Measurements from ENCODE around the gene CAMK2D.

The CAMK2D gene

GRCh38 chr4:113405874-113406722 lies 355.4 kb downstream of the CAMK2D start:
- Histone ChIP-seq H3K27ac (ENCODE audit: low read length) (no peak overlapping the region), H3K4me1 (ENCODE audit: insufficient read depth, low read length) (no peaks in the 10 kb centered on the region), H4K20me1 (ENCODE audit: insufficient read depth, low read length) (no peaks in the 10 kb centered on the region), H3K27me3 (ENCODE audit: insufficient read depth, low read length, poor library complexity) (peaks cover 14% of the 10 kb centered on the region), H3K36me3 (ENCODE audit: insufficient read depth, low read length) (no peaks in the 10 kb centered on the region), H3K4me2 (ENCODE audit: insufficient read depth, low read length) (no peak overlapping the region), H3K9ac (ENCODE audit: low read depth, low read length) (no peak overlapping the region), H3K9me3 (ENCODE audit: insufficient read depth, low read length, severe bottlenecking) (no peaks in the 10 kb centered on the region), H3K79me2 (ENCODE audit: insufficient read depth, low read length) (no peaks in the 10 kb centered on the region), H3K4me3 (ENCODE audit: low read depth in 1 of 2, low read length in 2 of 2) (no peak overlapping the region), H2AFZ (ENCODE audit: low read depth, low read length) (no peak overlapping the region)
- ATAC-seq (ENCODE audit: insufficient read depth, low read depth) (no peak), DNase-seq (no peak)
- TF ChIP-seq CTCF (IDR thresholded peaks at IDR 0.05; ENCODE audit: borderline replicate concordance, extremely low read depth, low read length, poor library complexity, severe bottlenecking) (no peak), EZH2 (IDR thresholded peaks at IDR 0.05; ENCODE audit: borderline replicate concordance, low read depth, low read length, severe bottlenecking) (no peak)

DNA sequence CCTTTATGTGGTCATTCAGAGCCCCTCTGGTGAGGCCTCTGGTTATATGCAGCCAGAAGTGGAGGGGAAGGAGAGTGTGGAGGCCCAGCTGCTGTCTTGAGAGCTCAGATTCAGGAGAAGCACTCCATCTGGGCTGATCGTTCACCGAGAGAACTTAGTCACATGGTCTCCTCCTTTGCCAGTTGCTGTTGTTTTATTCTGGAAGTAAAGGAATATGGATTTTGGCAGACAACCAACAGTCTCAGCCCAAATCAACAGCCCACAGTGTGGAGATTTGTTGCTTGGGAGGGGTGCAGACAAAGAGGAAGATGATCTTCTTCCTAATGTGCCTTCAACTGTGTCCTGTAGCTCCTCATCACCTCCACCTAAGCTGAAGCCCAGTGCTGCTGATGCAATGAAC lies 356.7 kb downstream of the CAMK2D start:
- no peak for ATAC-seq (ENCODE audit: insufficient read depth, low read depth)
- Histone ChIP-seq H3K36me3 (ENCODE audit: insufficient read depth, low read length) (no peaks in the 10 kb centered on the region), H3K4me2 (ENCODE audit: insufficient read depth, low read length) (no peak overlapping the region), H3K4me1 (ENCODE audit: insufficient read depth, low read length) (no peaks in the 10 kb centered on the region), H3K4me3 (ENCODE audit: low read depth in 1 of 2, low read length in 2 of 2) (no peak overlapping the region), H3K9ac (ENCODE audit: low read depth, low read length) (no peak overlapping the region), H2AFZ (ENCODE audit: low read depth, low read length) (no peak overlapping the region), H3K9me3 (ENCODE audit: insufficient read depth, low read length, severe bottlenecking) (no peaks in the 10 kb centered on the region), H4K20me1 (ENCODE audit: insufficient read depth, low read length) (no peaks in the 10 kb centered on the region), H3K79me2 (ENCODE audit: insufficient read depth, low read length) (no peaks in the 10 kb centered on the region), H3K27ac (ENCODE audit: low read length) (no peak overlapping the region), H3K27me3 (ENCODE audit: insufficient read depth, low read length, poor library complexity) (peaks cover 11% of the 10 kb centered on the region)
- TF ChIP-seq EZH2 (IDR thresholded peaks at IDR 0.05; ENCODE audit: borderline replicate concordance, low read depth, low read length, severe bottlenecking) = no peak
- TF ChIP-seq CTCF (IDR thresholded peaks at IDR 0.05; ENCODE audit: borderline replicate concordance, extremely low read depth, low read length, poor library complexity, severe bottlenecking) = no peak
- DNase-seq = no peak

- Histone ChIP-seq H3K36me3 (ENCODE audit: insufficient read depth, low read length) (no peaks in the 10 kb centered on the region), H2AFZ (ENCODE audit: low read depth, low read length) (no peak overlapping the region), H3K27me3 (ENCODE audit: insufficient read depth, low read length, poor library complexity) (peaks cover 11% of the 10 kb centered on the region), H3K4me3 (ENCODE audit: low read depth in 1 of 2, low read length in 2 of 2) (no peak overlapping the region), H4K20me1 (ENCODE audit: insufficient read depth, low read length) (no peaks in the 10 kb centered on the region), H3K79me2 (ENCODE audit: insufficient read depth, low read length) (no peaks in the 10 kb centered on the region), H3K9me3 (ENCODE audit: insufficient read depth, low read length, severe bottlenecking) (no peaks in the 10 kb centered on the region), H3K4me1 (ENCODE audit: insufficient read depth, low read length) (no peaks in the 10 kb centered on the region), H3K4me2 (ENCODE audit: insufficient read depth, low read length) (no peak overlapping the region), H3K9ac (ENCODE audit: low read depth, low read length) (no peak overlapping the region), H3K27ac (ENCODE audit: low read length) (no peak overlapping the region)
- no peak for TF ChIP-seq EZH2 (IDR thresholded peaks at IDR 0.05; ENCODE audit: borderline replicate concordance, low read depth, low read length, severe bottlenecking)
- no peak for TF ChIP-seq CTCF (IDR thresholded peaks at IDR 0.05; ENCODE audit: borderline replicate concordance, extremely low read depth, low read length, poor library complexity, severe bottlenecking)
- no peak for DNase-seq
- ATAC-seq (ENCODE audit: insufficient read depth, low read depth) = no peak
Observed at GRCh38 chr4:113404167-113404571, 357.4 kb downstream of the CAMK2D start.

Measured in DND-41 (cell line).